ENCODE measurements around the gene NSMCE3. TPM values are rescaled to one million over a fixed set of nuclear protein-coding genes. Genes with fewer than 3 reads are reported as not detected.

NSMCE3 gene
- total RNA-seq, 3 donors from 2014 or later, result 9.4 to 10.3 (median 9.7) TPM

DNA sequence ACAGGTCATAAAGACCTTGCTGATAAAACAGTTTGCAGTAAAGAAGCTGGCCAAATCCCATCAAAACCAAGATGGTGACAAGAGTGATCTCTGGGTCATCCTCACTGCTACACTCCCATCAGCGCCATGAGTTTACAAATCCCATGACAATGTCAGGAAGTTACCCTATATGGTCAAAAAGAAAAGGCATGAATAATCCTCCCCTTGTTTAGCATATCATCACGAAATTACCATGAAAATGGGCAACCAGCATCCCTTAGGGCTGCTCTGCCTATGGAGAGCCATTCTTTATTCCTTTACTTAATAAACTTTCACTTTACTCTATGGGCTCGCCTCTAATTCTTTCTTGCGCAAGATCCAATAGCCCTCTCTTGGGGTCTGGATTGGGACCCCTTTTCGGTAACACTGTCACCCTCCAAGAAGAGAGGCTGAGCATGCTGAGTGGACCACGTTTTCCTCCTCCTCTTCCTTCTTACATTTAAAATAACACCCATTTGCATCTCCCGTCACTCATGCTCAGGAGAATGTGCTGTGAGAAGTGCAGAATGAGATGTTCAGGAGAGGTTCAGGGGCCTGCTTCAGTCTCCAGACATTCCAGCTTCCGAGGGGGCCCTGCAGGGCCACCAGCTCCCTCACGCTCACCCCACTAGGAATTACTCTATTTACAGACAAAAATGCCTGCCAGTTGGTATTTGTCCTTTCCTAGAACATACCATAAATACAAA is 47.3 kb downstream of the NSMCE3 start:
- ATAC-seq, result no peak
- Mint-ChIP-seq H3K36me3 (ENCODE audit: insufficient read depth) (no peaks in the 10 kb centered on the region), H3K4me3 (no peak overlapping the region), H3K27me3 (ENCODE audit: low read depth) (peaks cover 37% of the 10 kb centered on the region), H3K4me1 (ENCODE audit: low read depth) (no peaks in the 10 kb centered on the region), H3K9me3 (no peaks in the 10 kb centered on the region)
- DNase-seq, result no peak

DNA sequence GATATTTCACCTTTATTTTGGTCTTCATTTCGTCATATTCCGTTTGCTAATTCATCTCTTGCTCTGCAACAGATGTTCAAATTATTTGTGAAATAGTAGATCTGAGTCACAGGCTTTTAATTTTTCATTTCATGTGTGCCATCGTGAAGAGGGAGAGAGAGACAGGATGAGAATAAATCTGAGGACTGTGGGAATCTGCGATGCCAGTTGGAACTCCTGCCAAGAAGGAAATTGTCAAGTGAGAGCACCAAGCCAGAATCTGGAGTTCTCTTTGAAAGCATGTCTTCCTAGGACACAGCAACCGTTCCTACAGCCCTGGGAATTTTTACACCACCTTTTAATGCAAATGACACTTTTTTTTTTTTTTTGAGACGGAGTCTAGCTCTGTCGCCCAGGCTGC is 48.8 kb downstream of the NSMCE3 start:
- H3K9me3 Mint-ChIP-seq, result no peaks in the 10 kb centered on the region
- H3K36me3 Mint-ChIP-seq (ENCODE audit: insufficient read depth), result no peaks in the 10 kb centered on the region
- H3K4me1 Mint-ChIP-seq (ENCODE audit: low read depth), result no peaks in the 10 kb centered on the region
- H3K27me3 Mint-ChIP-seq (ENCODE audit: low read depth), result peaks cover 23% of the 10 kb centered on the region
- DNase-seq (no peak), ATAC-seq (no peak)
- H3K4me3 Mint-ChIP-seq, result no peak overlapping the region

DNA sequence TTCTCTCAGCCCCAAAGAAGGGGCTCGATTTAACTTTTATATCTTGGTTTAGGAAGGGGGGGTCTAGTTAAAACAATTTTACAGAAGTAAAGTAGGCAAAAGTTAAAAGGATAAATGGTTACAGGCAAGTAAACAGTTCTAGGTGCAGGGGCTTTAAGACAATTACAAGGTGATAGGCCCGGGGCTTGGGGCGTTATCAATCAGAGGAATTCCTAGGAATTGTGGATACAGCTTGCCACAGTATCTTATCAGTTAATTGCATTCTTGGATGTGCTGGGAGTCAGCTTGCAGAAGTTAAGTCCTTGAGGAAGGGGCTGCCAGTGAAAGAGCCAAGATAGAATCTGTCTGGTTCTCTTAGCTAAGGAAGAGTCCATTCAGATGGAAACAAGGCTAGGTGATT is 52.7 kb downstream of the NSMCE3 start:
- Mint-ChIP-seq H3K4me1 (ENCODE audit: low read depth) (no peaks in the 10 kb centered on the region), H3K27me3 (ENCODE audit: low read depth) (peaks cover 22% of the 10 kb centered on the region), H3K9me3 (no peaks in the 10 kb centered on the region), H3K36me3 (ENCODE audit: insufficient read depth) (no peaks in the 10 kb centered on the region), H3K4me3 (no peak overlapping the region)
- DNase-seq, result no peak
- no peak for ATAC-seq

All from activated T-cell treated with anti-CD3 and anti-CD28 coated beads, Interleukin-2, amount 50 U/mL, for 4 hours (primary cell).